GM12878 (cell line): ENCODE results near the gene BRAF. TPM values are rescaled to one million over a fixed set of nuclear protein-coding genes. Genes with fewer than 3 reads are reported as not detected.

Source experiments
- BRCA1 ChIP-seq: IDR thresholded peaks from 2 replicates; pipeline ENCODE4 v1.6.1; 2011; ENCODE audit warnings: low read depth, low read length, improper control_type of control experiment
- CREB1 ChIP-seq: IDR thresholded peaks from 2 replicates; pipeline ENCODE4 v1.6.1; 2012; ENCODE audit warnings: low read depth, mild to moderate bottlenecking, inconsistent platforms
- EP300 ChIP-seq, 2 experiments: fragments of 150-350 bp in 1 of 2; IDR thresholded peaks; 2 replicates each; pipeline ENCODE4 v1.6.1; 2011 to 2012; ENCODE audit warnings: low read depth in 2 of 2, low read length in 2 of 2, borderline replicate concordance in 1 of 2, improper control_type of control experiment in 1 of 2, inconsistent platforms in 1 of 2; ENCODE audit not compliant: control insufficient read depth in 1 of 2
- FOXK2 ChIP-seq: fragments of 450-650 bp; IDR thresholded peaks from 2 replicates; pipeline ENCODE4 v1.6.1; 2017; ENCODE audit warnings: mild to moderate bottlenecking, moderate library complexity
- IKZF2 ChIP-seq, 2 experiments: fragments of 450-650 bp; IDR thresholded peaks; 2 replicates each; pipeline ENCODE4 v1.6.1; 2017; ENCODE audit warnings: mild to moderate bottlenecking in 2 of 2, moderate library complexity in 2 of 2
- IRF4 ChIP-seq: IDR thresholded peaks from 2 replicates; pipeline ENCODE4 v1.6.1; 2011; ENCODE audit warnings: low read depth, low read length
- MTA3 ChIP-seq: IDR thresholded peaks from 2 replicates; pipeline ENCODE4 v1.6.1; 2012; ENCODE audit warnings: low read length, inconsistent platforms, borderline replicate concordance
- NFIC ChIP-seq: IDR thresholded peaks from 2 replicates; pipeline ENCODE4 v1.6.1; 2012; ENCODE audit warnings: low read depth, mild to moderate bottlenecking, inconsistent platforms, low read length, moderate library complexity
- POLR2A ChIP-seq: IDR thresholded peaks from 2 replicates; pipeline ENCODE4 v1.6.1; 2011; ENCODE audit warnings: low read depth, mild to moderate bottlenecking, low read length
- POLR2AphosphoS2 ChIP-seq: IDR thresholded peaks from 2 replicates; pipeline ENCODE4 v1.6.1; 2011; ENCODE audit warnings: low read depth, mild to moderate bottlenecking, low read length, improper control_type of control experiment, moderate library complexity
- RAD51 ChIP-seq: fragments of 450-650 bp; IDR thresholded peaks from 2 replicates; pipeline ENCODE4 v1.6.1; 2016; ENCODE audit warnings: moderate library complexity, mild to moderate bottlenecking, inconsistent platforms
- SIN3A ChIP-seq: IDR thresholded peaks from 2 replicates; pipeline ENCODE4 v1.6.1; 2012; ENCODE audit warnings: low read depth, low read length, improper control_type of control experiment
- SPI1 ChIP-seq: IDR thresholded peaks from 2 replicates; pipeline ENCODE4 v1.6.1; 2011; ENCODE audit warnings: low read depth, mild to moderate bottlenecking, low read length, moderate library complexity, borderline replicate concordance; ENCODE audit not compliant: insufficient read depth
- STAT1 ChIP-seq: fragments of 450-650 bp; conservative IDR thresholded peaks from 2 replicates; pipeline ENCODE4 v1.6.1; 2014; ENCODE audit warnings: antibody characterized with exemption, mild to moderate bottlenecking
- STAT3 ChIP-seq: IDR thresholded peaks from 2 replicates; pipeline ENCODE4 v1.6.1; 2011; ENCODE audit warnings: low read depth, low read length, improper control_type of control experiment
- ZNF622 ChIP-seq: fragments of 450-650 bp; IDR thresholded peaks from 2 replicates; pipeline ENCODE4 v1.6.1; 2017; ENCODE audit warnings: mild to moderate bottlenecking, inconsistent platforms
- polyA plus RNA-seq, 11 experiments: library from polyadenylated mRNA; depleted of rRNA in 4 of 11; unstranded in 6 of 11; stranded (reverse) in 5 of 11; fragments of >200 nt; fragmentation: Nextera tagmentation in 4 of 11; fragmentation: Illumina TruSeq in 1 of 11; extraction: Ambion mirVana in 4 of 11; extraction: Trizol in 1 of 11; gene quantifications; 1 replicate in 1 of 11; 2 replicates in 10 of 11; pipeline versions ENCODE4 v1.2.1 to v1.2.3, GENCODE V29; 2011 to 2016; ENCODE audit warnings: inconsistent platforms in 2 of 11, missing spikeins in 2 of 11, low read depth in 1 of 11
- total RNA-seq, 4 experiments: library from RNA; depleted of rRNA in 3 of 4; stranded (reverse); fragments of >200 nt in 3 of 4; fragmentation: Illumina TruSeq in 1 of 4; extraction: Trizol in 1 of 4; gene quantifications; 2 replicates each; pipeline versions ENCODE4 v1.2.1 to v1.2.3, GENCODE V29; 2013 to 2021
- TF ChIP-seq, protein P1 (sequence below): fragments of 450-650 bp; formaldehyde crosslinking; IDR thresholded peaks from 2 replicates; pipeline ENCODE4 v1.4.0; 2020; ENCODE audit warnings: mild to moderate bottlenecking, moderate library complexity
- TF ChIP-seq, protein P2 (sequence below): fragments of 150-350 bp; IDR thresholded peaks from 2 replicates; pipeline ENCODE4 v1.6.1; 2016; ENCODE audit warnings: low read depth, low read length
- TF ChIP-seq, protein P3 (sequence below): IDR thresholded peaks from 2 replicates; pipeline ENCODE4 v1.6.1; 2012; ENCODE audit warnings: low read depth, low read length, improper control_type of control experiment
- TF ChIP-seq, protein P4 (sequence below): IDR thresholded peaks from 2 replicates; pipeline ENCODE4 v1.6.1; 2012; ENCODE audit warnings: low read length, inconsistent platforms

Gene BRAF
- total and polyA plus RNA-seq, 10 of the 15 experiments (the other 5 are each of a cell fraction or from before 2014, with no cell fraction given): 2.6 to 31.0 (median 10.6) TPM

DNA sequence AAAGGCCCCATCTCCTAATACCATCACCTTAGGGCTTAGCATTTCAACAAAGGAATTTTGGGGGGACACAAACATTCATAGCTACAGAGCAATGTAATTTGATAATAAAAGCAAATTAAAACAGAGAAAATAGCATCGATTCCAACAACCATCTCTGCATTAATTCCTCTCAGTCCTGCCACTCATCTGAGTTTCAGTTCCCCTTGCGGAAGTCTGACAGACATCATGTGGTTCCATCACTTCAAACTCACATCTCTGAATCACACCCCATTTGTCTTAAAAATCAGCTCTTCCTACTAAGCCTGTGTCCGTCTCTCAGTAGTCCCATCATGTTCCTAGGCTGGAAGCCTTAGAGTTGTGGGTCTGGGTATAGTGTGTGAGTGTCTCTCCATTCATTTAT, 248.4 kb downstream of the BRAF start (continued):
- TF ChIP-seq SPI1 (peak; percentile 99), CREB1 (0 out of 2 replicates have a peak, but pooled peaks have one; percentile 10), IRF4 (peak; percentile 96), IKZF2 (IDR thresholded peaks at IDR 0.05) (peak; percentile 58 to 60; a peak in 2 of 4 replicates), FOXK2 (no peak), NFIC (no peak), POLR2AphosphoS2 (no peak), STAT1 (no peak), SIN3A (no peak), MTA3 (no peak), BRCA1 (no peak), STAT3 (no peak), ZNF622 (no peak), EP300 (IDR thresholded peaks at IDR 0.05; ENCODE audit: borderline replicate concordance in 1 of 2, control insufficient read depth in 1 of 2, low read depth in 2 of 2, low read length in 2 of 2) (peak in 1 of 2 experiments; percentile 71; a peak in 2 of 4 replicates), POLR2A (no peak), RAD51 (peak; percentile 70)
- TF ChIP-seq, protein P1, sequence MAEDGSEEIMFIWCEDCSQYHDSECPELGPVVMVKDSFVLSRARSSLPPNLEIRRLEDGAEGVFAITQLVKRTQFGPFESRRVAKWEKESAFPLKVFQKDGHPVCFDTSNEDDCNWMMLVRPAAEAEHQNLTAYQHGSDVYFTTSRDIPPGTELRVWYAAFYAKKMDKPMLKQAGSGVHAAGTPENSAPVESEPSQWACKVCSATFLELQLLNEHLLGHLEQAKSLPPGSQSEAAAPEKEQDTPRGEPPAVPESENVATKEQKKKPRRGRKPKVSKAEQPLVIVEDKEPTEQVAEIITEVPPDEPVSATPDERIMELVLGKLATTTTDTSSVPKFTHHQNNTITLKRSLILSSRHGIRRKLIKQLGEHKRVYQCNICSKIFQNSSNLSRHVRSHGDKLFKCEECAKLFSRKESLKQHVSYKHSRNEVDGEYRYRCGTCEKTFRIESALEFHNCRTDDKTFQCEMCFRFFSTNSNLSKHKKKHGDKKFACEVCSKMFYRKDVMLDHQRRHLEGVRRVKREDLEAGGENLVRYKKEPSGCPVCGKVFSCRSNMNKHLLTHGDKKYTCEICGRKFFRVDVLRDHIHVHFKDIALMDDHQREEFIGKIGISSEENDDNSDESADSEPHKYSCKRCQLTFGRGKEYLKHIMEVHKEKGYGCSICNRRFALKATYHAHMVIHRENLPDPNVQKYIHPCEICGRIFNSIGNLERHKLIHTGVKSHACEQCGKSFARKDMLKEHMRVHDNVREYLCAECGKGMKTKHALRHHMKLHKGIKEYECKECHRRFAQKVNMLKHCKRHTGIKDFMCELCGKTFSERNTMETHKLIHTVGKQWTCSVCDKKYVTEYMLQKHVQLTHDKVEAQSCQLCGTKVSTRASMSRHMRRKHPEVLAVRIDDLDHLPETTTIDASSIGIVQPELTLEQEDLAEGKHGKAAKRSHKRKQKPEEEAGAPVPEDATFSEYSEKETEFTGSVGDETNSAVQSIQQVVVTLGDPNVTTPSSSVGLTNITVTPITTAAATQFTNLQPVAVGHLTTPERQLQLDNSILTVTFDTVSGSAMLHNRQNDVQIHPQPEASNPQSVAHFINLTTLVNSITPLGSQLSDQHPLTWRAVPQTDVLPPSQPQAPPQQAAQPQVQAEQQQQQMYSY (CRISPR knock-in tag): no peak
- TF ChIP-seq, protein P2, sequence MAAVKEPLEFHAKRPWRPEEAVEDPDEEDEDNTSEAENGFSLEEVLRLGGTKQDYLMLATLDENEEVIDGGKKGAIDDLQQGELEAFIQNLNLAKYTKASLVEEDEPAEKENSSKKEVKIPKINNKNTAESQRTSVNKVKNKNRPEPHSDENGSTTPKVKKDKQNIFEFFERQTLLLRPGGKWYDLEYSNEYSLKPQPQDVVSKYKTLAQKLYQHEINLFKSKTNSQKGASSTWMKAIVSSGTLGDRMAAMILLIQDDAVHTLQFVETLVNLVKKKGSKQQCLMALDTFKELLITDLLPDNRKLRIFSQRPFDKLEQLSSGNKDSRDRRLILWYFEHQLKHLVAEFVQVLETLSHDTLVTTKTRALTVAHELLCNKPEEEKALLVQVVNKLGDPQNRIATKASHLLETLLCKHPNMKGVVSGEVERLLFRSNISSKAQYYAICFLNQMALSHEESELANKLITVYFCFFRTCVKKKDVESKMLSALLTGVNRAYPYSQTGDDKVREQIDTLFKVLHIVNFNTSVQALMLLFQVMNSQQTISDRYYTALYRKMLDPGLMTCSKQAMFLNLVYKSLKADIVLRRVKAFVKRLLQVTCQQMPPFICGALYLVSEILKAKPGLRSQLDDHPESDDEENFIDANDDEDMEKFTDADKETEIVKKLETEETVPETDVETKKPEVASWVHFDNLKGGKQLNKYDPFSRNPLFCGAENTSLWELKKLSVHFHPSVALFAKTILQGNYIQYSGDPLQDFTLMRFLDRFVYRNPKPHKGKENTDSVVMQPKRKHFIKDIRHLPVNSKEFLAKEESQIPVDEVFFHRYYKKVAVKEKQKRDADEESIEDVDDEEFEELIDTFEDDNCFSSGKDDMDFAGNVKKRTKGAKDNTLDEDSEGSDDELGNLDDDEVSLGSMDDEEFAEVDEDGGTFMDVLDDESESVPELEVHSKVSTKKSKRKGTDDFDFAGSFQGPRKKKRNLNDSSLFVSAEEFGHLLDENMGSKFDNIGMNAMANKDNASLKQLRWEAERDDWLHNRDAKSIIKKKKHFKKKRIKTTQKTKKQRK: no peak
- TF ChIP-seq, protein P3, sequence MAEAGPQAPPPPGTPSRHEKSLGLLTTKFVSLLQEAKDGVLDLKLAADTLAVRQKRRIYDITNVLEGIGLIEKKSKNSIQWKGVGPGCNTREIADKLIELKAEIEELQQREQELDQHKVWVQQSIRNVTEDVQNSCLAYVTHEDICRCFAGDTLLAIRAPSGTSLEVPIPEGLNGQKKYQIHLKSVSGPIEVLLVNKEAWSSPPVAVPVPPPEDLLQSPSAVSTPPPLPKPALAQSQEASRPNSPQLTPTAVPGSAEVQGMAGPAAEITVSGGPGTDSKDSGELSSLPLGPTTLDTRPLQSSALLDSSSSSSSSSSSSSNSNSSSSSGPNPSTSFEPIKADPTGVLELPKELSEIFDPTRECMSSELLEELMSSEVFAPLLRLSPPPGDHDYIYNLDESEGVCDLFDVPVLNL: no peak
- TF ChIP-seq, protein P4, sequence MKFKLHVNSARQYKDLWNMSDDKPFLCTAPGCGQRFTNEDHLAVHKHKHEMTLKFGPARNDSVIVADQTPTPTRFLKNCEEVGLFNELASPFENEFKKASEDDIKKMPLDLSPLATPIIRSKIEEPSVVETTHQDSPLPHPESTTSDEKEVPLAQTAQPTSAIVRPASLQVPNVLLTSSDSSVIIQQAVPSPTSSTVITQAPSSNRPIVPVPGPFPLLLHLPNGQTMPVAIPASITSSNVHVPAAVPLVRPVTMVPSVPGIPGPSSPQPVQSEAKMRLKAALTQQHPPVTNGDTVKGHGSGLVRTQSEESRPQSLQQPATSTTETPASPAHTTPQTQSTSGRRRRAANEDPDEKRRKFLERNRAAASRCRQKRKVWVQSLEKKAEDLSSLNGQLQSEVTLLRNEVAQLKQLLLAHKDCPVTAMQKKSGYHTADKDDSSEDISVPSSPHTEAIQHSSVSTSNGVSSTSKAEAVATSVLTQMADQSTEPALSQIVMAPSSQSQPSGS: no peak
